ENCODE results near the gene GART. TPM values are rescaled to one million over a fixed set of nuclear protein-coding genes. Genes with fewer than 3 reads are reported as not detected.

GART gene
- total and polyA plus RNA-seq, 10 of the 15 experiments (the other 5 are each of a cell fraction or from before 2014, with no cell fraction given): 44.7 to 178 (median 106) TPM

GRCh38 chr21:33572350-33572749, 30.4 kb upstream of the GART start:
- Histone ChIP-seq H3K27ac (ENCODE audit: control insufficient read depth, insufficient read depth) (no peak overlapping the region), H2AFZ (ENCODE audit: control insufficient read depth, low read depth, low read length) (no peak overlapping the region), H3K9ac (ENCODE audit: control insufficient read depth, insufficient read depth, low read length) (no peak overlapping the region), H3K36me3 (ENCODE audit: control insufficient read depth in 2 of 2, insufficient read depth in 2 of 2, low read length in 1 of 2) (peaks cover 6 to 45% of the 10 kb centered on the region in 2 experiments), H4K20me1 (ENCODE audit: control insufficient read depth, insufficient read depth) (no peaks in the 10 kb centered on the region), H3K9me3 (replicated peaks; ENCODE audit: control insufficient read depth, insufficient read depth, low read length) (no peaks in the 10 kb centered on the region), H3K4me3 (no peak overlapping the region), H3K4me1 (ENCODE audit: control insufficient read depth, insufficient read depth, low read length) (no peaks in the 10 kb centered on the region), H3K4me2 (ENCODE audit: control insufficient read depth, insufficient read depth) (no peak overlapping the region), H3K27me3 (replicated peaks in 1 of 2; ENCODE audit: control insufficient read depth in 2 of 2, insufficient read depth in 2 of 2, low read length in 1 of 2) (no peaks in the 10 kb centered on the region), H3K79me2 (ENCODE audit: control insufficient read depth, insufficient read depth, low read length) (no peaks in the 10 kb centered on the region)
- RAD21 ChIA-PET (ENCODE audit: unreplicated experiment): interaction anchor here (1.2 to 1.8 kb wide), 2 partner anchors 33 kb away, joined by 4 to 6 read pairs; no protein-coding TSS in a partner anchor
- 100% methylated on average over 3 of the region's 3 CpGs for WGBS (ENCODE audit: insufficient coverage, insufficient replicate concordance, low lambda C conversion rate, missing lambda C conversion rate)
- in situ Hi-C loops (cut with MboI) (no loop called here), intact Hi-C loops (cut with micrococcal nuclease; ENCODE audit: unreplicated experiment) (no loop called here)
- ATAC-seq (no peak), FAIRE-seq (no peak), DNase-seq (ENCODE audit: low read depth, low spot score) (no peak)
- POLR2A ChIA-PET: interaction anchor here (1.1 to 2.2 kb wide), 2 partner anchors 9 to 11 kb away, joined by 3 to 7 read pairs; no protein-coding TSS in a partner anchor
- no peak for TF ChIP-seq LARP7 (IDR thresholded peaks at IDR 0.05)
- TF ChIP-seq E4F1 (IDR thresholded peaks at IDR 0.05; ENCODE audit: borderline replicate concordance, partially characterized antibody): no peak
- TF ChIP-seq ASH2L (IDR thresholded peaks at IDR 0.05; ENCODE audit: borderline replicate concordance, low read depth): no peak
- TF ChIP-seq RUNX3 (IDR thresholded peaks at IDR 0.05; ENCODE audit: low read length): no peak
- TF ChIP-seq SRF (IDR thresholded peaks at IDR 0.05; ENCODE audit: low read depth in 2 of 2, low read length in 2 of 2): no peak
- TF ChIP-seq ZNF384 (IDR thresholded peaks at IDR 0.05; ENCODE audit: borderline replicate concordance, low read depth, low read length): no peak
- TF ChIP-seq IKZF2 (IDR thresholded peaks at IDR 0.05): no peak
- SMC1A ChIA-PET (ENCODE audit: uncharacterized antibody, unreplicated experiment): interaction anchor here (0.6 to 1.5 kb wide), 3 partner anchors 9 to 120 kb away, joined by 3 to 5 read pairs (median 3); no protein-coding TSS in a partner anchor
- no TSS peak for BruUV-seq (replicated peaks)
- CTCF ChIA-PET: interaction anchor here (1.1 to 2.9 kb wide), 3 partner anchors 15 to 34 kb away, joined by 4 to 15 read pairs (median 5); partner anchors contain the start of gene DONSON

Measured in GM12878 (cell line).